Mesothelial cell of epicardium (in vitro differentiated cells): ENCODE measurements around the gene CYSLTR2. TPM values are rescaled to one million over a fixed set of nuclear protein-coding genes. Genes with fewer than 3 reads are reported as not detected.
A peak's percentile ranks its signal among the peaks of the same experiment; 100 is the strongest.

ENCODE experiments used
- DNase-seq, 2 experiments: peaks; one replicate each; pipeline ENCODE4 v3.0.0; 2021; ENCODE audit warnings: low spot score in 2 of 2; ENCODE audit not compliant: unreplicated experiment in 2 of 2
- H3K27ac Mint-ChIP-seq: 2 replicates; pipeline ENCODE4 v1.8.0; 2021; ENCODE audit warnings: mixed read lengths
- H3K27me3 Mint-ChIP-seq: 2 replicates; pipeline ENCODE4 v1.8.0; 2021; ENCODE audit warnings: low read depth, mixed read lengths
- H3K36me3 Mint-ChIP-seq: 2 replicates; pipeline ENCODE4 v1.8.0; 2021; ENCODE audit warnings: mixed read lengths
- H3K4me1 Mint-ChIP-seq: 2 replicates; pipeline ENCODE4 v1.8.0; 2021; ENCODE audit warnings: mixed read lengths
- H3K4me3 Mint-ChIP-seq: 2 replicates; pipeline ENCODE4 v1.8.0; 2021; ENCODE audit warnings: mild to moderate bottlenecking, moderate library complexity, mixed read lengths
- H3K9me3 Mint-ChIP-seq: 2 replicates; pipeline ENCODE4 v1.8.0; 2021; ENCODE audit warnings: mixed read lengths
- total RNA-seq: library from RNA; stranded (reverse); gene quantifications from 3 replicates; pipeline ENCODE4 v1.2.1, GENCODE V29; 2021
- TF ChIP-seq, protein P1 (sequence below): fragments of 200-600 bp; sonication (generic); IDR thresholded peaks from one replicate; pipeline ENCODE4 v1.5.0; 2021; ENCODE audit warnings: antibody characterized with exemption; ENCODE audit not compliant: unreplicated experiment

Gene CYSLTR2
- total RNA-seq, 1 donor from 2014 or later: 3.9 TPM

- Mint-ChIP-seq H3K9me3 (peaks cover 1% of the 10 kb centered on the region), H3K27ac (peak overlapping the region; percentile 23), H3K4me1 (peaks cover 3% of the 10 kb centered on the region), H3K4me3 (no peak overlapping the region), H3K36me3 (no peaks in the 10 kb centered on the region), H3K27me3 (no peaks in the 10 kb centered on the region)
- peak in 1 of 2 experiments; percentile 44 for DNase-seq
- TF ChIP-seq, protein P1, sequence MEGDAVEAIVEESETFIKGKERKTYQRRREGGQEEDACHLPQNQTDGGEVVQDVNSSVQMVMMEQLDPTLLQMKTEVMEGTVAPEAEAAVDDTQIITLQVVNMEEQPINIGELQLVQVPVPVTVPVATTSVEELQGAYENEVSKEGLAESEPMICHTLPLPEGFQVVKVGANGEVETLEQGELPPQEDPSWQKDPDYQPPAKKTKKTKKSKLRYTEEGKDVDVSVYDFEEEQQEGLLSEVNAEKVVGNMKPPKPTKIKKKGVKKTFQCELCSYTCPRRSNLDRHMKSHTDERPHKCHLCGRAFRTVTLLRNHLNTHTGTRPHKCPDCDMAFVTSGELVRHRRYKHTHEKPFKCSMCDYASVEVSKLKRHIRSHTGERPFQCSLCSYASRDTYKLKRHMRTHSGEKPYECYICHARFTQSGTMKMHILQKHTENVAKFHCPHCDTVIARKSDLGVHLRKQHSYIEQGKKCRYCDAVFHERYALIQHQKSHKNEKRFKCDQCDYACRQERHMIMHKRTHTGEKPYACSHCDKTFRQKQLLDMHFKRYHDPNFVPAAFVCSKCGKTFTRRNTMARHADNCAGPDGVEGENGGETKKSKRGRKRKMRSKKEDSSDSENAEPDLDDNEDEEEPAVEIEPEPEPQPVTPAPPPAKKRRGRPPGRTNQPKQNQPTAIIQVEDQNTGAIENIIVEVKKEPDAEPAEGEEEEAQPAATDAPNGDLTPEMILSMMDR: no peak
Measured at GRCh38 chr13:48749699-48750473, 96.2 kb downstream of the CYSLTR2 start.

DNA sequence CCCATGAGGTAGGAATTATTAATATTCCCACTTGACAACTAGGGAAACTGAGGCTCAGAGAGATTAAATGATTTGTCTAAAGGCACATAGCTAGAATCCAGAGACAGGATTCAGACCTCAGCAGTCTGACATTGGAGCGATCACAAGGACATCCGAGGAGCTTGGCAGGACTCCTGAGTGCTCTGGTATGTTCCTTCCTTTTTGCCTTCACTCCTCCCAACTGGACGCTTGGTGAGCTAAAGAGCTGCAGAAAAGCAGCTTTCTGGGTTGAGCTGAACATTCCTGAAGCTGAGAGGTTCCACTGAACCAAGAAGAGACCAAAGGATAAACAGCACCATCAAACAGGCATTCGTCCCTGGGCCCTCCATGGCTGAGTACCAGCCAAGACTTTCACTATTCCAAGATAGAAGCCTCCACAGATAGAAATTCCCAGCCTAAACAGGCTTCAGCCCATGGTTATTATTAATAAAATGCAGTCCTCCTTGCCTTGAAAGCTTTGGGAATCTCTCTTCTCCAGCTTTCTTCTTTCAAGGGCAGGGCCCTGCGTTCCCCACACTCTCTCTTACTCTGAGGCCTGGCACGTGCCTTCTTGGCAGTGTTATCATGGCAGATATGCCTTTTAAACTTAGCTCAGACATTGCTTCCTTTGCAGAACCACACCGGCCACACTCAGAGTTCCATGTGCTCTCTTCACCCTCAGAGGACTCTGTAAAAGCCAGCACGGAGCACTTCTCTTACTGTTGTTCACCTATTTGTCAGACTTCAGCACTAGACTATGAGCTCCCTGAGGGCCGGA, 97.1 kb downstream of the CYSLTR2 start:
- H3K9me3 Mint-ChIP-seq: peaks cover 10% of the 10 kb centered on the region
- H3K4me3 Mint-ChIP-seq: no peak overlapping the region
- TF ChIP-seq, protein P1: no peak
- no peak overlapping the region for H3K27ac Mint-ChIP-seq
- DNase-seq: no peak
- H3K36me3 Mint-ChIP-seq: no peaks in the 10 kb centered on the region
- no peaks in the 10 kb centered on the region for H3K27me3 Mint-ChIP-seq
- peaks cover 3% of the 10 kb centered on the region for H3K4me1 Mint-ChIP-seq

GRCh38 chr13:48760626-48761025, 106.9 kb downstream of the CYSLTR2 start:
- DNase-seq: no peak
- H3K27me3 Mint-ChIP-seq: no peaks in the 10 kb centered on the region
- no peak overlapping the region for H3K4me3 Mint-ChIP-seq
- no peaks in the 10 kb centered on the region for H3K4me1 Mint-ChIP-seq
- H3K27ac Mint-ChIP-seq: no peak overlapping the region
- TF ChIP-seq, protein P1: no peak
- peaks cover 5% of the 10 kb centered on the region for H3K36me3 Mint-ChIP-seq
- H3K9me3 Mint-ChIP-seq: peaks cover 41% of the 10 kb centered on the region

Other genes with a start within 250 kb of the CYSLTR2 start
- 19.4 to 21.7 TPM (median 21.1 TPM) in 3 replicates for gene LPAR6, start 240.8 kb upstream of the CYSLTR2 start, total RNA-seq
- 20.3 to 21.6 TPM (median 20.6 TPM) in 3 replicates for gene RCBTB2, start 120.8 kb upstream of the CYSLTR2 start, total RNA-seq